ENCODE data around the gene NEUROD2. TPM values are rescaled to one million over a fixed set of nuclear protein-coding genes. Genes with fewer than 3 reads are reported as not detected.

The NEUROD2 gene
- total and polyA plus RNA-seq, 2 of the 8 experiments (the other 6 are each of a cell fraction or from before 2014, with no cell fraction given), result not detected

DNA sequence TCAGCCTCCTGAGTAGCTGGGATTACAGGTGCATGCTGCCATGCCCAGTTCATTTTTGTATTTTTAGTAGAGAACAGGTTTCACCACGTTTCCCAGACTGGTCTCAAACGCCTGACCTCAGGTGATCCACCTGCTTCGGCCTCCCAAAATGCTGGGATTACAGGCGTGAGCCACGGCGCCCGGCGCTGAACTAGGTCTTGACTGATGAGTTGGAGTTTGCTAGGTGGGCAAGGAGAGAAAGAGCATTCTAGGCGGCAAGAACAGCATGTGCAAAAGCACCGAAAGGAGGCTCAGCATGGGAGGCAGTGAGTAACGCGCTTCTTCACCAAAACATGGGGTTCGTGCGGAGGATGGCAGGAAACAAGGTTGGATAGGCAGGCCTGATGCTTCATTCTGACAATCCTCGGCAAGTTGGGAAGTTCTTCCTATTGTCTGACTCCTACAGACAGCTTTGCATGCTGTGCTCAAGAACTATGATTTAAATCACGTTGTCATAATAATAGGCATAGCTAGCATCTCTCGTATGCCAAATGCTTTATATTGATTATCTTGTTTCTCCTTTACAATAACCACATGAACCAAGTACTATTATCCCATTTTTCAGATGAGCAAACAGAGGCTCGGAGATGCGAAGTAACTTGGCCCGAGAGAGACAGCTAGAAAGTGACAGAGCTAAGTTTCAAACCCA lies 26.5 kb downstream of the NEUROD2 start:
- H4K8ac ChIP-seq (ENCODE audit: extremely low read depth, insufficient read depth, low read length), result no peak overlapping the region
- H2BK5ac ChIP-seq (ENCODE audit: low read depth, low read length), result no peak overlapping the region
- H3K18ac ChIP-seq (ENCODE audit: extremely low read depth, low read length), result no peak overlapping the region
- no peak overlapping the region for H3K4me3 ChIP-seq (ENCODE audit: extremely low read depth in 1 of 4, insufficient read depth in 2 of 4, low read depth in 3 of 4, low read length in 4 of 4)
- H4K5ac ChIP-seq (ENCODE audit: insufficient read length, low read depth, low read length), result no peak overlapping the region
- peak overlapping the region; percentile 82; the same call in 1 of the 2 replicates for H2BK20ac ChIP-seq (ENCODE audit: low read length)
- H4K20me1 ChIP-seq (replicated peaks in 1 of 2; ENCODE audit: control insufficient read depth in 1 of 2, insufficient read depth in 2 of 2, low read length in 2 of 2), result no peaks in the 10 kb centered on the region
- peak overlapping the region; percentile 99; the same call in 1 of the 2 replicates for H2BK12ac ChIP-seq (ENCODE audit: low read depth, low read length)
- peak overlapping the region; percentile 55 for H3K4ac ChIP-seq (replicated peaks; ENCODE audit: insufficient read length, low read depth, low read length)
- H4K91ac ChIP-seq (replicated peaks; ENCODE audit: insufficient read length, low read length), result peak overlapping the region; percentile 88
- H3K27ac ChIP-seq (ENCODE audit: low read depth, low read length), result no peak overlapping the region
- no peak overlapping the region for H2AK5ac ChIP-seq (ENCODE audit: low read depth, low read length)
- 85% methylated on average over 20 of the region's 20 CpGs; no CpG with 5 or more reads in 1 of the 2 experiments for WGBS, 2 experiments (ENCODE audit: extremely low coverage in 1 of 2, insufficient coverage in 1 of 2, insufficient read length in 1 of 2, insufficient replicate concordance in 2 of 2, low coverage in 1 of 2, low lambda C conversion rate in 2 of 2, missing lambda C conversion rate in 1 of 2)
- H3K9ac ChIP-seq (replicated peaks in 1 of 4; ENCODE audit: extremely low read depth in 1 of 4, low read depth in 3 of 4, low read length in 3 of 4), result no peak overlapping the region
- no peak overlapping the region for H3K4me2 ChIP-seq (ENCODE audit: insufficient read depth in 1 of 2, low read depth in 2 of 2, low read length in 2 of 2)
- peaks cover 13 to 20% (median 15%) of the 10 kb centered on the region in 4 experiments for H3K4me1 ChIP-seq (replicated peaks in 1 of 4; ENCODE audit: control insufficient read depth in 3 of 4, insufficient read depth in 4 of 4, low read length in 3 of 4)
- no peaks in the 10 kb centered on the region for H3K9me3 ChIP-seq (ENCODE audit: insufficient read depth in 2 of 2, low read depth in 1 of 2, low read length in 1 of 2)
- ChIA-PET POLR2A (ENCODE audit: partially characterized antibody) (interaction anchor here (0.7 to 1.1 kb wide), 2 partner anchors 14 to 16 kb away, joined by 3 read pairs; no protein-coding TSS in a partner anchor), CTCF (ENCODE audit: partially characterized antibody) (interaction anchor here (0.8 to 11.6 kb wide), 6 partner anchors 8 to 53 kb away, joined by 3 to 167 read pairs (median 53); partner anchors contain the start of gene PPP1R1B)
- H3K56ac ChIP-seq (replicated peaks; ENCODE audit: insufficient read length, low read depth, low read length), result no peak overlapping the region
- no peak overlapping the region for H3K23ac ChIP-seq (ENCODE audit: insufficient read length)
- H3K79me2 ChIP-seq (ENCODE audit: control insufficient read depth in 1 of 2, insufficient read depth in 2 of 2, low read length in 2 of 2), result no peaks in the 10 kb centered on the region
- H3K79me1 ChIP-seq (ENCODE audit: low read depth, low read length), result no peaks in the 10 kb centered on the region
- H3K23me2 ChIP-seq (ENCODE audit: low read depth, low read length), result no peaks in the 10 kb centered on the region
- peaks cover 0 to 4% (median 2%) of the 10 kb centered on the region in 4 experiments; a peak in 2 of 7 replicates for H3K27me3 ChIP-seq (replicated peaks in 1 of 4; ENCODE audit: control insufficient read depth in 3 of 4, extremely low read depth in 1 of 4, insufficient read depth in 3 of 4, low read length in 3 of 4)
- H3K36me3 ChIP-seq (ENCODE audit: control insufficient read depth in 2 of 4, insufficient read depth in 4 of 4, low read length in 3 of 4), result no peaks in the 10 kb centered on the region
- H2BK15ac ChIP-seq (ENCODE audit: low read length), result peak overlapping the region; percentile 92; the same call in 1 of the 2 replicates
- FAIRE-seq, result no peak
- no peak overlapping the region for H2AFZ ChIP-seq (ENCODE audit: low read length)
- no peak for DNase-seq (ENCODE audit: low read depth in 1 of 2, low spot score in 2 of 2)
- no peak overlapping the region for H3K14ac ChIP-seq (ENCODE audit: insufficient read length)
- no peak overlapping the region for H2BK120ac ChIP-seq (replicated peaks; ENCODE audit: low read depth, low read length)
- no peak for TF ChIP-seq SRF (IDR thresholded peaks at IDR 0.05; ENCODE audit: low read depth, low read length)
- TF ChIP-seq PHF8 (conservative IDR thresholded peaks at IDR 0.05; ENCODE audit: low read depth, low read length), result no peak
- TF ChIP-seq GTF2F1 (IDR thresholded peaks at IDR 0.05; ENCODE audit: borderline replicate concordance, low read depth, low read length), result no peak
- no peak for TF ChIP-seq CBX5 (IDR thresholded peaks at IDR 0.05; ENCODE audit: low read depth, low read length)
- no peak for TF ChIP-seq BACH1 (IDR thresholded peaks at IDR 0.05; ENCODE audit: low read length)
- TF ChIP-seq BRCA1 (IDR thresholded peaks at IDR 0.05; ENCODE audit: low read depth, low read length), result no peak
- TF ChIP-seq RNF2 (IDR thresholded peaks at IDR 0.05; ENCODE audit: borderline replicate concordance, low read depth, low read length, missing control alignments, poor library complexity, severe bottlenecking), result no peak
- TF ChIP-seq HDAC2 (IDR thresholded peaks at IDR 0.05; ENCODE audit: borderline replicate concordance in 1 of 2, low read depth in 2 of 2, low read length in 2 of 2), result peak in 1 of 2 experiments; percentile 70; a peak in 1 of 4 replicates
- TF ChIP-seq KDM4A (IDR thresholded peaks at IDR 0.05; ENCODE audit: low read depth, low read length, severe bottlenecking), result no peak
- TF ChIP-seq KDM1A (IDR thresholded peaks at IDR 0.05; ENCODE audit: borderline replicate concordance, low read length), result peak; percentile 67; the same call in 1 of the 2 replicates
- TF ChIP-seq, protein P1, sequence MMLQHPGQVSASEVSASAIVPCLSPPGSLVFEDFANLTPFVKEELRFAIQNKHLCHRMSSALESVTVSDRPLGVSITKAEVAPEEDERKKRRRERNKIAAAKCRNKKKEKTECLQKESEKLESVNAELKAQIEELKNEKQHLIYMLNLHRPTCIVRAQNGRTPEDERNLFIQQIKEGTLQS (IDR thresholded peaks at IDR 0.05; ENCODE audit: insufficient read depth, low read depth, low read length), result no peak
